GM23338 (cell line): ENCODE results near the gene KIAA1549. TPM values are rescaled to one million over a fixed set of nuclear protein-coding genes. Genes with fewer than 3 reads are reported as not detected.

Experiments
- ATAC-seq: fragments of 200-7000 bp; cut with Tn5 transposase; 3 replicates; pipeline ENCODE4 v1.9.1; 2020
- DNase-seq: peaks from one replicate; pipeline ENCODE4 v3.0.0-alpha.2; 2015; ENCODE audit warnings: low spot score
- H2AFZ ChIP-seq: fragments of 200-600 bp; sonication (generic); 2 replicates; pipeline ENCODE4 v1.8.0; 2016; ENCODE audit warnings: antibody characterized with exemption, mild to moderate bottlenecking, moderate library complexity
- H3F3A ChIP-seq: fragments of 200-600 bp; sonication (generic); replicated peaks from 2 replicates; pipeline ENCODE4 v1.8.0; 2017; ENCODE audit warnings: antibody characterized with exemption, mixed run types, low read depth
- H3K27ac ChIP-seq: fragments of 200-600 bp; sonication (generic); 2 replicates; pipeline ENCODE4 v1.6.1; 2016; ENCODE audit warnings: low read depth
- H3K27me3 ChIP-seq: fragments of 200-600 bp; sonication (generic); 2 replicates; pipeline ENCODE4 v1.8.0; 2016; ENCODE audit warnings: mild to moderate bottlenecking, mixed run types, moderate library complexity; ENCODE audit not compliant: insufficient read depth
- H3K36me3 ChIP-seq: fragments of 200-600 bp; sonication (generic); 2 replicates; pipeline ENCODE4 v1.8.0; 2016; ENCODE audit warnings: mild to moderate bottlenecking; ENCODE audit not compliant: insufficient read depth
- H3K4me1 ChIP-seq: fragments of 200-600 bp; sonication (generic); 2 replicates; pipeline ENCODE4 v1.8.0; 2016; ENCODE audit warnings: mild to moderate bottlenecking, moderate library complexity; ENCODE audit not compliant: insufficient read depth
- H3K4me2 ChIP-seq: fragments of 200-600 bp; sonication (generic); 2 replicates; pipeline ENCODE4 v1.7.1; 2017; ENCODE audit warnings: mixed run types
- H3K4me3 ChIP-seq: fragments of 200-600 bp; sonication (generic); 2 replicates; pipeline ENCODE4 v1.6.1; 2016; ENCODE audit warnings: mixed run types
- H3K79me2 ChIP-seq: fragments of 200-600 bp; sonication (generic); replicated peaks from 2 replicates; pipeline ENCODE4 v1.8.0; 2017; ENCODE audit warnings: mild to moderate bottlenecking; ENCODE audit not compliant: insufficient read depth
- H3K9me2 ChIP-seq: fragments of 200-600 bp; sonication (generic); 2 replicates; pipeline ENCODE4 v1.8.0; 2017; ENCODE audit not compliant: insufficient read depth
- H4K20me1 ChIP-seq: fragments of 200-600 bp; sonication (generic); replicated peaks from 2 replicates; pipeline ENCODE4 v1.8.0; 2017; ENCODE audit warnings: mild to moderate bottlenecking; ENCODE audit not compliant: insufficient read depth
- H3K27ac Mint-ChIP-seq: 2 replicates; pipeline ENCODE4 v1.8.0; 2020; ENCODE audit warnings: inconsistent platforms, mild to moderate bottlenecking, moderate library complexity, mixed read lengths
- H3K27me3 Mint-ChIP-seq: 3 replicates; pipeline ENCODE4 v1.8.0; 2022; ENCODE audit warnings: low read depth, mild to moderate bottlenecking, moderate library complexity, mixed read lengths, inconsistent platforms; ENCODE audit not compliant: insufficient read depth, poor library complexity
- H3K36me3 Mint-ChIP-seq: 3 replicates; pipeline ENCODE4 v1.8.0; 2021; ENCODE audit warnings: low read depth, mild to moderate bottlenecking, inconsistent platforms, moderate library complexity, mixed read lengths
- H3K4me1 Mint-ChIP-seq: 3 replicates; pipeline ENCODE4 v1.8.0; 2020; ENCODE audit warnings: mild to moderate bottlenecking, inconsistent platforms, mixed read lengths
- H3K4me3 Mint-ChIP-seq: 3 replicates; pipeline ENCODE4 v1.8.0; 2021; ENCODE audit warnings: moderate library complexity, mild to moderate bottlenecking, inconsistent platforms, mixed read lengths
- H3K9me3 Mint-ChIP-seq: 3 replicates; pipeline ENCODE4 v1.8.0; 2020; ENCODE audit warnings: moderate library complexity, mild to moderate bottlenecking, inconsistent platforms, mixed read lengths
- EZH2phosphoT487 ChIP-seq: fragments of 200-600 bp; sonication (generic); IDR thresholded peaks from one replicate; pipeline ENCODE4 v1.8.1; 2018; ENCODE audit warnings: antibody characterized with exemption; ENCODE audit not compliant: unreplicated experiment
- NANOG ChIP-seq: IDR thresholded peaks from 2 replicates; pipeline ENCODE4 v1.6.1; 2016; ENCODE audit warnings: antibody characterized with exemption, borderline replicate concordance
- POLR2AphosphoS5 ChIP-seq: IDR thresholded peaks from 2 replicates; pipeline ENCODE4 v1.6.1; 2016; ENCODE audit warnings: antibody characterized with exemption, low read depth
- REST ChIP-seq: IDR thresholded peaks from one replicate; pipeline ENCODE4 v1.6.1; 2018; ENCODE audit warnings: antibody characterized with exemption; ENCODE audit not compliant: unreplicated experiment
- STAT1 ChIP-seq: IDR thresholded peaks from one replicate; pipeline ENCODE4 v1.6.1; 2016; ENCODE audit warnings: antibody characterized with exemption; ENCODE audit not compliant: unreplicated experiment
- ZNF331 ChIP-seq: fragments of 250-450 bp; sonication (Bioruptor Pico); IDR thresholded peaks from 2 replicates; pipeline ENCODE4 v1.5.0; 2020; ENCODE audit warnings: low read depth, mild to moderate bottlenecking, moderate library complexity
- polyA plus RNA-seq: library from polyadenylated mRNA; unstranded; fragments of >200 nt; fragmentation: Nextera tagmentation; extraction: Ambion mirVana; gene quantifications from 2 replicates; pipeline ENCODE4 v1.2.1, GENCODE V29; 2016
- total RNA-seq: library from RNA; depleted of rRNA; stranded (reverse); fragments of >200 nt; shearing (Covaris generic); gene quantifications from 2 replicates; pipeline ENCODE4 v1.2.3, GENCODE V29; 2014

The KIAA1549 gene
- total and polyA plus RNA-seq, 2 experiments from 2014 or later = 3.6 to 13.5 TPM

GRCh38 chr7:138887872-138888656 lies 93.1 kb downstream of the KIAA1549 start (continued):
- TF ChIP-seq REST (no peak), ZNF331 (CRISPR knock-in tag) (no peak), NANOG (no peak), POLR2AphosphoS5 (no peak)

GRCh38 chr7:138887085-138887710 lies 94.0 kb downstream of the KIAA1549 start:
- Histone ChIP-seq H3K4me2 (no peak overlapping the region), H3K4me1 (no peaks in the 10 kb centered on the region), H2AFZ (no peak overlapping the region), H3F3A (0 out of 2 replicates have a peak, but pooled peaks cover 3% of the 10 kb centered on the region), H3K79me2 (no peaks in the 10 kb centered on the region), H3K27me3 (no peaks in the 10 kb centered on the region), H3K36me3 (peaks cover 3% of the 10 kb centered on the region; the same call in 1 of the 2 replicates), H4K20me1 (no peaks in the 10 kb centered on the region; the same call in 1 of the 2 replicates), H3K27ac (peak overlapping the region; percentile 50; the same call in 1 of the 2 replicates), H3K4me3 (no peak overlapping the region), H3K9me2 (no peaks in the 10 kb centered on the region)
- Mint-ChIP-seq H3K36me3 (peaks cover 24% of the 10 kb centered on the region), H3K4me3 (no peak overlapping the region), H3K4me1 (peaks cover 6% of the 10 kb centered on the region; the same call in 2 of the 3 replicates), H3K27ac (no peak overlapping the region), H3K9me3 (no peaks in the 10 kb centered on the region), H3K27me3 (peaks cover 8% of the 10 kb centered on the region)
- ATAC-seq (no peak), DNase-seq (no peak)
- TF ChIP-seq EZH2phosphoT487 (no peak), STAT1 (no peak), REST (peak; percentile 28)
